Fibroblast of lung (primary cell): ENCODE results near the gene IFRD1. TPM values are rescaled to one million over a fixed set of nuclear protein-coding genes. Genes with fewer than 3 reads are reported as not detected.
"Not testable (repeated sequence)": the region's sequence is repeated elsewhere in the genome, so short reads cannot be mapped to it uniquely, and the experiment has no call there.

Experiments used
- DNase-seq, 2 donors: peaks; one replicate each; pipeline versions ENCODE4 v3.0.0 to v3.0.0-alpha.2; 2010; ENCODE audit warnings: low read depth in 2 of 2
- H2AFZ ChIP-seq: 2 replicates; pipeline ENCODE4 v1.5.1; 2012; ENCODE audit warnings: low read length, control low read depth, inconsistent platforms
- H3K27ac ChIP-seq: 2 replicates; pipeline ENCODE4 v1.5.1; 2011; ENCODE audit warnings: low read length, control low read depth; ENCODE audit not compliant: insufficient read depth
- H3K27me3 ChIP-seq: 2 replicates; pipeline ENCODE4 v1.5.1; 2011; ENCODE audit warnings: mild to moderate bottlenecking, low read length; ENCODE audit not compliant: control insufficient read depth, insufficient read depth
- H3K36me3 ChIP-seq: 2 replicates; pipeline ENCODE4 v1.5.1; 2011; ENCODE audit warnings: low read length; ENCODE audit not compliant: control insufficient read depth, insufficient read depth
- H3K4me1 ChIP-seq: 2 replicates; pipeline ENCODE4 v1.5.1; 2011; ENCODE audit warnings: low read length; ENCODE audit not compliant: control insufficient read depth, insufficient read depth; ENCODE audit errors: extremely low read depth
- H3K4me2 ChIP-seq: 2 replicates; pipeline ENCODE4 v1.5.1; 2011; ENCODE audit warnings: low read length, control low read depth; ENCODE audit not compliant: insufficient read depth; ENCODE audit errors: extremely low read depth
- H3K4me3 ChIP-seq, 4 experiments: fragments of 200-600 bp in 1 of 4; sonication (generic) in 1 of 4; replicated peaks in 1 of 4; 2 replicates each; pipeline ENCODE4 v1.5.1; 2011 to 2016; ENCODE audit warnings: low read length in 4 of 4, low read depth in 3 of 4, mild to moderate bottlenecking in 3 of 4, control low read depth in 2 of 4, inconsistent platforms in 1 of 4, mixed read lengths in 1 of 4; ENCODE audit not compliant: insufficient read depth in 1 of 4; ENCODE audit errors: control extremely low read depth in 1 of 4
- H3K79me2 ChIP-seq: 2 replicates; pipeline ENCODE4 v1.5.1; 2012; ENCODE audit warnings: mild to moderate bottlenecking, low read length, inconsistent platforms; ENCODE audit not compliant: control insufficient read depth, insufficient read depth
- H3K9ac ChIP-seq: 2 replicates; pipeline ENCODE4 v1.5.1; 2011; ENCODE audit warnings: mild to moderate bottlenecking, low read length, control low read depth; ENCODE audit not compliant: insufficient read depth
- H3K9me3 ChIP-seq: 2 replicates; pipeline ENCODE4 v1.5.1; 2012; ENCODE audit warnings: low read depth, low read length; ENCODE audit not compliant: control insufficient read depth, insufficient read depth
- H4K20me1 ChIP-seq: 2 replicates; pipeline ENCODE4 v1.5.1; 2011; ENCODE audit warnings: low read length; ENCODE audit not compliant: control insufficient read depth, insufficient read depth; ENCODE audit errors: extremely low read depth
- EZH2 ChIP-seq: IDR thresholded peaks from 2 replicates; pipeline ENCODE4 v1.5.1; 2012; ENCODE audit warnings: low read length, control low read depth, mild to moderate bottlenecking; ENCODE audit errors: missing control alignments
- polyA plus RNA-seq, 2 donors: library from polyadenylated mRNA; depleted of rRNA in 1 of 2; stranded (reverse) in 1 of 2; unstranded in 1 of 2; fragments of >200 nt; gene quantifications; 2 replicates each; pipeline ENCODE4 v1.2.1, GENCODE V29; 2011 to 2012; ENCODE audit warnings: missing spikeins in 1 of 2
- total RNA-seq: library from RNA; depleted of rRNA; stranded (reverse); fragments of >200 nt; gene quantifications from 2 replicates; pipeline ENCODE4 v1.2.1, GENCODE V29; 2014
- TF ChIP-seq, protein P1 (sequence below), 2 donors: IDR thresholded peaks in 1 of 2; conservative IDR thresholded peaks in 1 of 2; 1 replicate in 1 of 2; 2 replicates in 1 of 2; pipeline ENCODE4 v1.5.1; 2011 to 2012; ENCODE audit warnings: low read length in 2 of 2, control low read depth in 1 of 2, inconsistent platforms in 1 of 2, low read depth in 1 of 2, mild to moderate bottlenecking in 1 of 2

IFRD1 gene
- total and polyA plus RNA-seq, 2 donors (not counting 1 experiment from before 2014, with no cell fraction given): 42.6 to 127 TPM

DNA sequence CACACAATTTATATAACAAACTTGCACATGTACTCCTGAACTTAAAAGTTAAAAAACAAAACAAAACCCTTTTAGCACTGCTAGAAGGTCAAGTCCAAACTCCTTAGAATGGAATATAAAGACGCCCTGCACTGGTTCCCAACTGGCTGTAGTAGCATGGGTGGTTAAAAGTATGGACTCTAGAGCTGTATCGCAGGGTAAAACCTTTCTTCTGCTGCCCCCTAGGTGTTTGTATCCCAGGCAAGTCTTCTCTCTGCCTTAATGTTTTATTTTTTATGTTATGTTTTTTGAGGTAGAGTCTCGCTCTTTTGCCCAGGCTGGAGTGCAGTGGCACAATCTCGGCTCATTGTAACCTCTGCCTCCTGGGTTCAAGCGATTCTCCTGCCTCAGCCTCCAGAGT lies 65.7 kb downstream of the IFRD1 start:
- Histone ChIP-seq H3K4me2 (no peak overlapping the region), H3K9ac (no peak overlapping the region), H3K36me3 (no peaks in the 10 kb centered on the region), H3K9me3 (no peaks in the 10 kb centered on the region), H2AFZ (no peak overlapping the region), H3K4me3 (no peak overlapping the region), H3K27me3 (peaks cover 5% of the 10 kb centered on the region), H3K79me2 (no peaks in the 10 kb centered on the region), H3K27ac (no peak overlapping the region), H4K20me1 (no peaks in the 10 kb centered on the region), H3K4me1 (no peaks in the 10 kb centered on the region)
- no peak for DNase-seq
- no peak for TF ChIP-seq EZH2
- TF ChIP-seq, protein P1, sequence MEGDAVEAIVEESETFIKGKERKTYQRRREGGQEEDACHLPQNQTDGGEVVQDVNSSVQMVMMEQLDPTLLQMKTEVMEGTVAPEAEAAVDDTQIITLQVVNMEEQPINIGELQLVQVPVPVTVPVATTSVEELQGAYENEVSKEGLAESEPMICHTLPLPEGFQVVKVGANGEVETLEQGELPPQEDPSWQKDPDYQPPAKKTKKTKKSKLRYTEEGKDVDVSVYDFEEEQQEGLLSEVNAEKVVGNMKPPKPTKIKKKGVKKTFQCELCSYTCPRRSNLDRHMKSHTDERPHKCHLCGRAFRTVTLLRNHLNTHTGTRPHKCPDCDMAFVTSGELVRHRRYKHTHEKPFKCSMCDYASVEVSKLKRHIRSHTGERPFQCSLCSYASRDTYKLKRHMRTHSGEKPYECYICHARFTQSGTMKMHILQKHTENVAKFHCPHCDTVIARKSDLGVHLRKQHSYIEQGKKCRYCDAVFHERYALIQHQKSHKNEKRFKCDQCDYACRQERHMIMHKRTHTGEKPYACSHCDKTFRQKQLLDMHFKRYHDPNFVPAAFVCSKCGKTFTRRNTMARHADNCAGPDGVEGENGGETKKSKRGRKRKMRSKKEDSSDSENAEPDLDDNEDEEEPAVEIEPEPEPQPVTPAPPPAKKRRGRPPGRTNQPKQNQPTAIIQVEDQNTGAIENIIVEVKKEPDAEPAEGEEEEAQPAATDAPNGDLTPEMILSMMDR (conservative IDR thresholded peaks at IDR 0.05 in 1 of 2, IDR thresholded peaks at IDR 0.05 in 1 of 2; ENCODE audit: low read depth in 1 of 2, low read length in 2 of 2): no peak

DNA sequence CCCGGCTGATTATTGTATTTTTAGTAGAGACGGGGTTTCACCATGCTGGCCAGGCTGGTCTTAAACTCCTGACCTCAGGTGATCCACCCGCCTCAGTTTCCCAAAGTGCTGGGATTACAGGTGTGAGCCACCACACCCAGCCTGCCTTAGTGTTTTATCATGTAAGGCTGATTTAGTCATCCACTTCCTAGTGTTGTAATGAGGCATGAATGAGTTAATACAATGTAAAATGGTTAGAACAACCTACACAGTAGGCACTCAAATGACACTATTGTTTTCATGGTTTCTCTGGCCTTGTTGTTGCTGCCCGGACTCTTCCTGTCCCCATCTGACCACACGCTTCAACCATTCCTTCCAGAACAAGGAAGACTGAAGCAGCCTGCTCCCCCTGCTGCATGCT lies 66.2 kb downstream of the IFRD1 start:
- not testable (repeated sequence) for H3K4me2 ChIP-seq, H3K9me3 ChIP-seq, H2AFZ ChIP-seq, H3K27me3 ChIP-seq, DNase-seq, H4K20me1 ChIP-seq, H3K4me1 ChIP-seq, H3K9ac ChIP-seq, H3K4me3 ChIP-seq, H3K36me3 ChIP-seq, H3K79me2 ChIP-seq, H3K27ac ChIP-seq

DNA sequence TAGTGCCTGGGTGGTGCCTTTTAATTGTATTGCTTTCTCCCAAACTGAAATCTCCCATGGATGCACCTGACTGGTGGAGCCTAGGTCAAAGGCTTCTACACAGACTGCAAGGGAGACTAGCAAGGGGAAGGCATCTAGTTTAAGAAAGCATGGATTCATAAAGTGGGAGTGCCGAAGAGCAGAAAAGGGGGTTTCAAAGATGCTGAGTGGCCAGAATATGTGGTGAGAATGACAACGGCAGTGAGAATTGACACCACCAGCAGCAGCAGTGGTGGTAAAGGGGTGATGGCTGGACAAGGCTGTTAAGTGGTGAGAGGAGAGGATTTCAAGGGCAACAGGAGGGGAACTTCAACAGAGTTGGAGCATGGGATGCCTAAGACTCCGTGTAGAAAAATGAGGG lies 67.2 kb downstream of the IFRD1 start:
- no peak for DNase-seq
- TF ChIP-seq, protein P1 (conservative IDR thresholded peaks at IDR 0.05 in 1 of 2, IDR thresholded peaks at IDR 0.05 in 1 of 2; ENCODE audit: low read depth in 1 of 2, low read length in 2 of 2): no peak
- TF ChIP-seq EZH2: no peak
- H2AFZ ChIP-seq: no peak overlapping the region
- no peaks in the 10 kb centered on the region for H3K79me2 ChIP-seq
- no peak overlapping the region for H3K4me2 ChIP-seq
- H3K9ac ChIP-seq: no peak overlapping the region
- no peaks in the 10 kb centered on the region for H4K20me1 ChIP-seq
- H3K9me3 ChIP-seq: no peaks in the 10 kb centered on the region
- no peak overlapping the region for H3K4me3 ChIP-seq
- H3K27me3 ChIP-seq: peaks cover 5% of the 10 kb centered on the region
- H3K36me3 ChIP-seq: no peaks in the 10 kb centered on the region
- H3K4me1 ChIP-seq: no peaks in the 10 kb centered on the region
- H3K27ac ChIP-seq: no peak overlapping the region

DNA sequence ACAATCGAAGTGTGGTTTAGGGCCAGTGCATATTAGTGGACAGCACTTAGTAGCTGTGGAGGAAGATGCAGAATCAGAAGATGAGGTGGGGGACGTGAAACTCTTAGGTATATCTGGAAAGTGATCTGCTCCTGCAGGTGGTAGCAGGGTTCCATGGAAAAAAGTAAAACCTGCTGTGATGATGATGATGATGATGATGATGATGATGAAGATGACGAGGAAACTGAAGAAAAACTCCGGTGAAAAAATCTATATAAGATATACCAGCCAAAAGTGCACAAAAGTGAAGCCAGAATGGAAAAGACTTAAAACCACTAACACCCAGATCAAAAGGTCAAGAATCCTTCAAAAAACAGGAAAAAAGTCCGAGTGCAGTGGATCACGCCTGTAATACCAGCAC lies 70.5 kb downstream of the IFRD1 start:
- H2AFZ ChIP-seq: no peak overlapping the region
- no peaks in the 10 kb centered on the region for H4K20me1 ChIP-seq
- no peak for DNase-seq
- no peak overlapping the region for H3K4me2 ChIP-seq
- no peaks in the 10 kb centered on the region for H3K79me2 ChIP-seq
- H3K9ac ChIP-seq: no peak overlapping the region
- H3K36me3 ChIP-seq: no peaks in the 10 kb centered on the region
- H3K27me3 ChIP-seq: peaks cover 4% of the 10 kb centered on the region
- no peak overlapping the region for H3K4me3 ChIP-seq
- no peaks in the 10 kb centered on the region for H3K4me1 ChIP-seq
- TF ChIP-seq EZH2: no peak
- no peaks in the 10 kb centered on the region for H3K9me3 ChIP-seq
- no peak overlapping the region for H3K27ac ChIP-seq
